Left lung (tissue), 10 donors: ENCODE data around the gene HADHA. TPM values are rescaled to one million over a fixed set of nuclear protein-coding genes. Genes with fewer than 3 reads are reported as not detected.

Experiments used
- ATAC-seq: fragments of 200-7000 bp; cut with Tn5 transposase; one replicate; pipeline ENCODE4 v1.9.1; 2020; ENCODE audit warnings: moderate library complexity
- DNase-seq, 4 donors: peaks; one replicate each; pipeline ENCODE4 v3.0.0-alpha.2; 2013 to 2020
- H3K27ac ChIP-seq, 2 donors: fragments of 200-600 bp; sonication (generic) in 1 of 2; one replicate each; pipeline versions ENCODE4 v1.5.0 to v1.8.0; 2020 to 2021
- H3K27me3 ChIP-seq, 2 donors: fragments of 200-600 bp; sonication (generic) in 1 of 2; one replicate each; pipeline versions ENCODE4 v1.5.0 to v1.8.0; 2020 to 2021
- H3K36me3 ChIP-seq, 2 donors: fragments of 200-600 bp; sonication (generic) in 1 of 2; one replicate each; pipeline versions ENCODE4 v1.5.0 to v1.8.0; 2020 to 2021
- H3K4me1 ChIP-seq, 2 donors: fragments of 200-600 bp; one replicate each; pipeline ENCODE4 v1.8.0; 2021
- H3K4me3 ChIP-seq, 2 donors: fragments of 200-600 bp; sonication (generic) in 1 of 2; one replicate each; pipeline versions ENCODE4 v1.5.0 to v1.8.0; 2020 to 2021; ENCODE audit warnings: mild to moderate bottlenecking in 1 of 2
- H3K9me3 ChIP-seq, 2 donors: fragments of 200-600 bp; sonication (generic) in 1 of 2; one replicate each; pipeline versions ENCODE4 v1.5.0 to v1.8.0; 2020 to 2021
- CTCF ChIP-seq, 2 donors: fragments of 200-600 bp; sonication (generic) in 1 of 2; IDR thresholded peaks; one replicate each; pipeline versions ENCODE4 v1.5.0 to v1.8.0; 2021; ENCODE audit warnings: antibody characterized with exemption in 2 of 2
- intact Hi-C, 2 donors: fragments of 100-400 bp; cut with DNase I; formaldehyde crosslinking; loops; one replicate each; pipeline versions ENCODE4 v1.11.2 to v1.14.2; 2022
- polyA plus RNA-seq, 6 donors: library from polyadenylated mRNA; unstranded; fragments of 120-200 nt; gene quantifications; one replicate each; pipeline ENCODE4 v1.2.1, GENCODE V29; 2013; ENCODE audit not compliant: insufficient read length in 6 of 6
- total RNA-seq, 2 donors: library from RNA; stranded (reverse); fragmentation: NEBNext Ultra II Directional; extraction: Animal tissue kit (Norgen Biotek cat#: 25700); gene quantifications; one replicate each; pipeline ENCODE4 v1.2.1, GENCODE V29; 2021
- donor health status: DM: no; HTN: yes; CAD: no.
- donor health status: DM: no; HTN: no; CAD: no.

HADHA gene
- total and polyA plus RNA-seq, 8 donors: 126 to 241 (median 198) TPM

DNA sequence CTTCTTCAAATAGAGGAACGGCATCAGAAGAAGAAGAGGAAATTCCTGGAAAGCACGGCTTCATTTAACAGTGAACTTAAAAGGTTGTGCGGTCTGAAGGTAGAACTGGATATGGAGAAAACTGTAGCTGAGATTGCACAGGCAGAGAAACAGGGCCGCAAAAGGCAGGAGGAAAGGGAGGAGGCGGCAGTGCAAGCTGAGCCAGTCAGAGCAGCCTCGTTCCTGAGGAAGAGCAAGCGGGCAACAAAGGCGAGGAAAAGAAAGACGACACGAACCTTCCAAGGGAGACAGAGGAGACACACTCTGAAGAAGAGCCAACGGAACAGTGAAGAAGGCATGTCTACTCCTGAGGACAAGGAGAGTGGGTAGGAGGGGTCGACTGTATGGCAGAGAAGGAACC lies 94.2 kb downstream of the HADHA start:
- intact Hi-C loops: no loop called here
- Histone ChIP-seq H3K9me3 (peaks cover 0 to 6% of the 10 kb centered on the region in 2 donors), H3K4me3 (no peak overlapping the region), H3K4me1 (peaks cover 0 to 2% of the 10 kb centered on the region in 2 donors), H3K27ac (no peak overlapping the region), H3K27me3 (peaks cover 0 to 38% of the 10 kb centered on the region in 2 donors), H3K36me3 (no peaks in the 10 kb centered on the region)
- no peak for DNase-seq
- no peak for TF ChIP-seq CTCF (IDR thresholded peaks at IDR 0.05)
- ATAC-seq: no peak

DNA sequence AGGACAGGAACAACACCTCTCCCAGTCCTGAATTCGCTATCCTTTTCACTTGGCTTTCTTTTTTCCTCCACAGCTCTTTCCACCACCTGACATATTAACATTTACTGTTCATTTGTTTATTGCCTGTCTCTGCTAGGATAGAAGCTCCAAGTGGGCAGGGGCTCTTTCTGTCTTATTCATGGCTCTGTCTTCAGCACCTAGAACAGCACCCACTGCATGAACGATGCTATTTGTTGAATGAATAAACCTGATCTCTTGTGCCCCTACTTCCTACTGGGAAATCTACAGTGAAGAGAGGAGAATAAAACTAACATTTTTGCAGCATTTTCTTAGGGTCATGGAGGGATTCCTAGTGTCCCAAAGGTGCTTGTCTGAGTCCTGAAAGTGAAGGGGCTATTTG lies 95.9 kb downstream of the HADHA start:
- intact Hi-C loops: loop anchor here in 1 of 2 donors (5.0 to 10.0 kb wide), 2 partner anchors 151 to 194 kb away; no protein-coding TSS in a partner anchor
- TF ChIP-seq CTCF (IDR thresholded peaks at IDR 0.05): no peak
- no peak for ATAC-seq

DNA sequence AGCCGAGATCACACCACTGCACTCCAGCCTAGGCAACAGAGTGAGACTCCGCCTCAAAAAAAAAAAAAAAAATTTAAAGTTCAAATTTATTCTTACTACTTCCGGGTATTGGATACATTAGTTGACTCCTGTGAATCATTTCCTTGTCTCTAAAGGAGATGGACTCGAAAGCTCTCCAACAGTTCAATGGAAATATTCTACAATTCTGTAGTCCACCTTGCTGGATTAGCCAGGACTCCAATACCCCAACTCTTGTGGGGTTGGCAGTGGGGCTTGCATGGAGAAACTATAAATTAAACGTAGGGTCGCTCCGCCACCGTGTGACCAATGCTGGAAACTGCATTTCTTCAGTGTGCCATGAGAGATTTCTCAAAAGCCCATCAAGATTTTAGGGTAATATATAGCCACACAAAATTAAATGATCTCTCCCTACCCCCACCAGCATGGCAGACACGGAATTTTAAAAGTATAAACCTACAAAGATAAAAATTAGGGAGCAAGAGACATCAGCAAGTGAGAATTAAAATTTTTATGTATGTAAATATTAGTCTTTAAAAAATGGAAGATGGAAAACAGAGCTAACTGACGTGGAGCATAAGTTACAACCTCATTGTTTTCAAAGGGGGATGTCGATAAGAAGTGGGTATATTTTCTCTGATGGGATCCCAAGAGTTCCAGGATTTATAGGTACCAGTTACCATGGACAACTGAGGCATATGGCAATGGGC lies 99.3 kb downstream of the HADHA start:
- intact Hi-C loops: loop anchor here in 1 of 2 donors (5.0 to 10.0 kb wide), 2 partner anchors 148 to 190 kb away; no protein-coding TSS in a partner anchor

More for the DNA sequence above, 95.9 kb downstream of the HADHA start:
- DNase-seq: no peak
- H3K27me3 ChIP-seq: peaks cover 0 to 38% of the 10 kb centered on the region in 2 donors
- no peak overlapping the region for H3K4me3 ChIP-seq
- no peaks in the 10 kb centered on the region for H3K9me3 ChIP-seq
- no peaks in the 10 kb centered on the region for H3K36me3 ChIP-seq
- peaks cover 0 to 19% of the 10 kb centered on the region in 2 donors for H3K4me1 ChIP-seq
- H3K27ac ChIP-seq: no peak overlapping the region

DNA sequence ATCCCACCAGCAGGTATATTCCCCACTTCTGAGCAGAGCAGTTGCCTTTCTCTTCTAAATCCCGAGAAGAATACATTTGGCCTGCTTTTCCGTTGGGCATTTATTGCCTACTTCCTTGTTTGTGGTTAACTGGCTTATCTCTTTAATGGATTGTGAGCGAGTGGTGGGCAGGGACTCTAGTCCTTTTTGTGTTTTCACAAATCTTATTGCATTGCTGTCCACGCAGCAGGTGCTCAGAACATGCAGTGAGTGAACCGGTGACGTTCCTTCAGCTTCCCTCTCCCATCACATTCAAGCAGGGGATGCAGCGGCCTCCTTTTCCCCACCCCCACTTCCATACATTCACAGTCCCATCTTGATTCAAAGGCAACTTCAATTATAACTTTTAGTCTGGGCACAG lies 100.4 kb downstream of the HADHA start:
- Histone ChIP-seq H3K4me1 (peaks cover 0 to 19% of the 10 kb centered on the region in 2 donors), H3K36me3 (no peaks in the 10 kb centered on the region), H3K27ac (no peak overlapping the region), H3K27me3 (peaks cover 0 to 22% of the 10 kb centered on the region in 2 donors), H3K9me3 (no peaks in the 10 kb centered on the region), H3K4me3 (no peak overlapping the region)
- no peak for DNase-seq
- intact Hi-C loops: loop anchor here in 1 of 2 donors (10.0 kb wide), 1 partner anchor 189 kb away; no protein-coding TSS in a partner anchor
- no peak for TF ChIP-seq CTCF (IDR thresholded peaks at IDR 0.05)
- no peak for ATAC-seq

More for the DNA sequence above, 99.3 kb downstream of the HADHA start:
- Histone ChIP-seq H3K27ac (no peak overlapping the region), H3K36me3 (no peaks in the 10 kb centered on the region), H3K9me3 (no peaks in the 10 kb centered on the region), H3K27me3 (peaks cover 0 to 27% of the 10 kb centered on the region in 2 donors), H3K4me1 (peaks cover 0 to 19% of the 10 kb centered on the region in 2 donors), H3K4me3 (no peak overlapping the region)
- DNase-seq: peak in 3 of 4 donors; percentile 47 to 64 (median 49)
- peak; percentile 53 to 70 for TF ChIP-seq CTCF (IDR thresholded peaks at IDR 0.05)
- ATAC-seq: peak; percentile 90

- intact Hi-C loops: loop anchor here in 1 of 2 donors (10.0 kb wide), 1 partner anchor 186 kb away; no protein-coding TSS in a partner anchor
- Histone ChIP-seq H3K9me3 (no peaks in the 10 kb centered on the region), H3K4me3 (no peak overlapping the region), H3K36me3 (peaks cover 0 to 7% of the 10 kb centered on the region in 2 donors), H3K4me1 (peaks cover 0 to 19% of the 10 kb centered on the region in 2 donors), H3K27ac (no peak overlapping the region), H3K27me3 (peaks cover 0 to 3% of the 10 kb centered on the region in 2 donors)
- ATAC-seq: no peak
- no peak for TF ChIP-seq CTCF (IDR thresholded peaks at IDR 0.05)
- DNase-seq: no peak
Observed at GRCh38 chr2:26141145-26141769, 103.2 kb downstream of the HADHA start.
